SU-DHL-6 (cell line): Measurements from ENCODE around the gene GABBR1.

Source experiments
- CTCF ChIP-seq: fragments of 200-600 bp; sonication (generic); IDR thresholded peaks from one replicate; pipeline ENCODE4 v1.5.1; 2017; ENCODE audit warnings: antibody characterized with exemption, mild to moderate bottlenecking, low read length, moderate library complexity; ENCODE audit not compliant: insufficient read depth, poor library complexity, severe bottlenecking
- EZH2phosphoT487 ChIP-seq: fragments of 200-600 bp; sonication (generic), shearing (Covaris generic); conservative IDR thresholded peaks from 2 replicates; pipeline ENCODE4 v1.6.1; 2018; ENCODE audit warnings: mild to moderate bottlenecking, antibody characterized with exemption, low read length, moderate library complexity, mixed read lengths

DNA sequence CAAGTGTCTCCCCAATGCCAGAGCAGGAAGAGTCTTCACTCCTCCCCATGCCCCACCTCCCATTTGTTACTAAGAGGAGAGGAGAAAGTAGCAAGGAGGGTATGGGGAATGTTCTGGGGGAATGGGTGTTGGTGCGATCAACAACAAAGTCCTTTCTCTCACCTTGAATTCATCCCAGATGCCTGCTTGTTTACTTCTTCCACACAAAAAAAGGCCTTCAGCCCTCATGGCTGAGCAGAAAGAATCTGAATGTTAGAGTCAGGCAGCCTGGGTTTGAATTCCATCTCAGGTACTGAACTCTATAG is 33.8 kb upstream of the GABBR1 start:
- no peak for TF ChIP-seq CTCF
- TF ChIP-seq EZH2phosphoT487, result no peak
